A549 (cell line): ENCODE measurements around the gene CNKSR3.

Experiments
- BHLHE40 ChIP-seq: IDR thresholded peaks from 2 replicates; pipeline ENCODE4 v1.6.1; 2012; ENCODE audit warnings: low read depth, low read length, inconsistent platforms
- CEBPB ChIP-seq, 2 experiments: fragments of >200 bp in 1 of 2; sonication (Bioruptor Twin) in 1 of 2; formaldehyde crosslinking in 1 of 2; IDR thresholded peaks; 2 replicates each; pipeline ENCODE4 v1.6.1; 2012 to 2016
- CHD4 ChIP-seq: fragments of 200-600 bp; sonication (generic); IDR thresholded peaks from 2 replicates; pipeline ENCODE4 v1.6.1; 2016; ENCODE audit warnings: antibody characterized with exemption, mild to moderate bottlenecking, borderline replicate concordance
- EHF ChIP-seq: fragments of 250-450 bp; sonication (Bioruptor Pico); IDR thresholded peaks from 2 replicates; pipeline ENCODE4 v1.5.0; 2020; ENCODE audit warnings: mild to moderate bottlenecking
- FOSL2 ChIP-seq, 2 experiments: fragments of 450-650 bp in 1 of 2; fragments of >200 bp in 1 of 2; sonication (Bioruptor Twin) in 1 of 2; formaldehyde crosslinking; IDR thresholded peaks; 2 replicates each; pipeline versions ENCODE4 v1.5.0 to v1.6.1; 2016 to 2020; ENCODE audit warnings: mild to moderate bottlenecking in 1 of 2, moderate library complexity in 1 of 2
- HOXB13 ChIP-seq: fragments of 250-450 bp; sonication (Bioruptor Pico); IDR thresholded peaks from 2 replicates; pipeline ENCODE4 v1.5.0; 2020; ENCODE audit warnings: low read depth, mild to moderate bottlenecking, moderate library complexity
- MAFK ChIP-seq: fragments of 450-650 bp; IDR thresholded peaks from 2 replicates; pipeline ENCODE4 v1.6.1; 2014; ENCODE audit not compliant: partially characterized antibody
- NPAS2 ChIP-seq: fragments of 250-450 bp; sonication (Bioruptor Pico); IDR thresholded peaks from 2 replicates; pipeline ENCODE4 v1.8.0; 2022; ENCODE audit warnings: mild to moderate bottlenecking, moderate library complexity, borderline replicate concordance
- POLR2A ChIP-seq: IDR thresholded peaks from 2 replicates; pipeline ENCODE4 v1.6.1; 2012; ENCODE audit warnings: mild to moderate bottlenecking, low read length
- POLR2AphosphoS2 ChIP-seq: conservative IDR thresholded peaks from 2 replicates; pipeline ENCODE4 v1.6.1; 2012; ENCODE audit warnings: low read length, improper control_type of control experiment, inconsistent platforms
- TF ChIP-seq, protein P1 (sequence below): fragments of >200 bp; sonication (Bioruptor Twin); formaldehyde crosslinking; IDR thresholded peaks from 3 replicates; pipeline ENCODE4 v1.5.1; 2016

DNA sequence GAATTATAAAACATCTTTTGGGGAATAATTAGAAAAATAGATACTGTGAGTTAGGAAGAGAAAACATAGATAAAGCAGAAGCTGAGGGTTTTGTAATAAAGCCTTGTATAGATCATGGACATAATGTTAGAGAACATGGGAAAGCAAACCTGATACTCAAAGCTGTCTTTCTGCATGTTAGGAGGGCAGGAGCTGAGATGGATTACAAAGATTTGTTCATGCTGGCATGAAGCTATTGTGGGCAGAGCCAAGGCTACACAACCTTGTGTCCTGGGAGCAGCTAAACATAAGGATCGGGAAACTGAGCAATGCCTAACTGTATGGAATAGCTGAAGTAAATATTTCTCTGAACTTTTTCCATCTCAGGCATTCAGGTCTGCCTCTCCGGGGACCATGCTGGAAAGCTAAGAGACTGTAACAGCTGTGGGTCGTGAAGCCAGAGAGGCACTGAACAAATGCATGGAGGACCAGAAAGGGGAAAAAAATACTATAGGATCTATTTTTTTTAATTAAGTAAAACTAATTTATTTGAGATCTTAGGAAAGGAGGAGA is 28.2 kb upstream of the CNKSR3 start:
- TF ChIP-seq CHD4 = no peak
- TF ChIP-seq POLR2A = no peak
- TF ChIP-seq, protein P1, sequence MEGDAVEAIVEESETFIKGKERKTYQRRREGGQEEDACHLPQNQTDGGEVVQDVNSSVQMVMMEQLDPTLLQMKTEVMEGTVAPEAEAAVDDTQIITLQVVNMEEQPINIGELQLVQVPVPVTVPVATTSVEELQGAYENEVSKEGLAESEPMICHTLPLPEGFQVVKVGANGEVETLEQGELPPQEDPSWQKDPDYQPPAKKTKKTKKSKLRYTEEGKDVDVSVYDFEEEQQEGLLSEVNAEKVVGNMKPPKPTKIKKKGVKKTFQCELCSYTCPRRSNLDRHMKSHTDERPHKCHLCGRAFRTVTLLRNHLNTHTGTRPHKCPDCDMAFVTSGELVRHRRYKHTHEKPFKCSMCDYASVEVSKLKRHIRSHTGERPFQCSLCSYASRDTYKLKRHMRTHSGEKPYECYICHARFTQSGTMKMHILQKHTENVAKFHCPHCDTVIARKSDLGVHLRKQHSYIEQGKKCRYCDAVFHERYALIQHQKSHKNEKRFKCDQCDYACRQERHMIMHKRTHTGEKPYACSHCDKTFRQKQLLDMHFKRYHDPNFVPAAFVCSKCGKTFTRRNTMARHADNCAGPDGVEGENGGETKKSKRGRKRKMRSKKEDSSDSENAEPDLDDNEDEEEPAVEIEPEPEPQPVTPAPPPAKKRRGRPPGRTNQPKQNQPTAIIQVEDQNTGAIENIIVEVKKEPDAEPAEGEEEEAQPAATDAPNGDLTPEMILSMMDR = no peak
- TF ChIP-seq FOSL2 (IDR thresholded peaks at IDR 0.05) = no peak
- TF ChIP-seq FOSL2 (CRISPR knock-in tag; IDR thresholded peaks at IDR 0.05) = no peak
- TF ChIP-seq CEBPB (IDR thresholded peaks at IDR 0.05) = no peak
- TF ChIP-seq POLR2AphosphoS2 = no peak
- no peak for TF ChIP-seq HOXB13
- TF ChIP-seq BHLHE40 = no peak
- no peak for TF ChIP-seq NPAS2 (CRISPR knock-in tag)
- TF ChIP-seq MAFK = no peak
- no peak for TF ChIP-seq EHF (CRISPR knock-in tag)
